Neural cell (in vitro differentiated cells): ENCODE results near the gene FAM107B. TPM values are rescaled to one million over a fixed set of nuclear protein-coding genes. Genes with fewer than 3 reads are reported as not detected.

Source experiments
- H2AFZ ChIP-seq: fragments of 200-600, 300-800 bp; sonication (generic), shearing (Covaris generic); 2 replicates; pipeline ENCODE4 v1.6.0; 2014; ENCODE audit warnings: low read depth, mild to moderate bottlenecking, antibody characterized with exemption, low read length, moderate library complexity
- H3F3A ChIP-seq: fragments of 200-600 bp; shearing (Covaris generic); 2 replicates; pipeline ENCODE4 v1.6.1; 2016; ENCODE audit warnings: mild to moderate bottlenecking, moderate library complexity, mixed read lengths, antibody characterized with exemption, low read length; ENCODE audit not compliant: insufficient read depth, poor library complexity, severe bottlenecking
- H3K27ac ChIP-seq: fragments of 200-600, 300-800 bp; sonication (generic), shearing (Covaris generic); 2 replicates; pipeline ENCODE4 v1.5.1; 2014; ENCODE audit warnings: mild to moderate bottlenecking, low read length, moderate library complexity
- H3K27me3 ChIP-seq: fragments of 300-800, 200-600 bp; sonication (generic), shearing (Covaris generic); 2 replicates; pipeline ENCODE4 v1.6.0; 2014; ENCODE audit warnings: mild to moderate bottlenecking, low read depth, low read length, moderate library complexity; ENCODE audit not compliant: insufficient read depth
- H3K36me3 ChIP-seq: fragments of 300-800, 200-600 bp; sonication (generic), shearing (Covaris generic); 2 replicates; pipeline ENCODE4 v1.5.1; 2014; ENCODE audit warnings: mild to moderate bottlenecking, antibody characterized with exemption, low read length, moderate library complexity; ENCODE audit not compliant: insufficient read depth
- H3K4me2 ChIP-seq: fragments of 300-800, 200-600 bp; sonication (generic), shearing (Covaris generic); 2 replicates; pipeline ENCODE4 v1.6.0; 2014; ENCODE audit warnings: mild to moderate bottlenecking, low read length
- H3K4me3 ChIP-seq: fragments of 300-800, 200-600 bp; sonication (generic), shearing (Covaris generic); 2 replicates; pipeline ENCODE4 v1.5.1; 2014; ENCODE audit warnings: mild to moderate bottlenecking, low read length, moderate library complexity
- H3K79me2 ChIP-seq: fragments of 200-600 bp; shearing (Covaris generic); replicated peaks from 2 replicates; pipeline ENCODE4 v1.6.0; 2014; ENCODE audit warnings: mild to moderate bottlenecking, low read length, moderate library complexity; ENCODE audit not compliant: insufficient read depth
- H3K9ac ChIP-seq: fragments of 300-800, 200-600 bp; sonication (generic), shearing (Covaris generic); 2 replicates; pipeline ENCODE4 v1.6.1; 2016; ENCODE audit warnings: mild to moderate bottlenecking, low read length, mixed read lengths
- H3K9me2 ChIP-seq: fragments of 200-600 bp; shearing (Covaris generic); 2 replicates; pipeline ENCODE4 v1.6.1; 2016; ENCODE audit warnings: mild to moderate bottlenecking, low read length, mixed read lengths; ENCODE audit not compliant: insufficient read depth
- H3K9me3 ChIP-seq: fragments of 200-600, 300-800 bp; sonication (generic), shearing (Covaris generic); 2 replicates; pipeline ENCODE4 v1.6.1; 2016; ENCODE audit warnings: mild to moderate bottlenecking, mixed run types, low read length, moderate library complexity, mixed read lengths
- H4K20me1 ChIP-seq: fragments of 200-600 bp; shearing (Covaris generic); 2 replicates; pipeline ENCODE4 v1.6.1; 2016; ENCODE audit warnings: mild to moderate bottlenecking, mixed run types; ENCODE audit not compliant: insufficient read depth
- EP300 ChIP-seq: fragments of 450-650 bp; conservative IDR thresholded peaks from 2 replicates; pipeline ENCODE4 v1.6.1; 2014; ENCODE audit warnings: antibody characterized with exemption, mild to moderate bottlenecking, moderate library complexity; ENCODE audit not compliant: poor library complexity, severe bottlenecking
- EZH2 ChIP-seq: fragments of 200-600, 300-800 bp; shearing (Covaris generic), sonication (generic); IDR thresholded peaks from 2 replicates; pipeline ENCODE4 v1.6.1; 2014; ENCODE audit warnings: antibody characterized with exemption, low read length, borderline replicate concordance, mild to moderate bottlenecking; ENCODE audit not compliant: insufficient read depth, poor library complexity, severe bottlenecking
- MXI1 ChIP-seq: fragments of 450-650 bp; conservative IDR thresholded peaks from 2 replicates; pipeline ENCODE4 v1.6.1; 2014; ENCODE audit warnings: antibody characterized with exemption, mild to moderate bottlenecking; ENCODE audit not compliant: poor library complexity, severe bottlenecking
- POLR2AphosphoS5 ChIP-seq: IDR thresholded peaks from 2 replicates; pipeline ENCODE4 v1.6.1; 2012
- RAD21 ChIP-seq: fragments of 450-650 bp; conservative IDR thresholded peaks from 2 replicates; pipeline ENCODE4 v1.6.1; 2014; ENCODE audit warnings: antibody characterized with exemption, mild to moderate bottlenecking, moderate library complexity
- REST ChIP-seq: IDR thresholded peaks from 2 replicates; pipeline ENCODE4 v1.6.1; 2012; ENCODE audit warnings: borderline replicate concordance
- SMC3 ChIP-seq: fragments of 450-650 bp; conservative IDR thresholded peaks from 2 replicates; pipeline ENCODE4 v1.6.1; 2014; ENCODE audit warnings: antibody characterized with exemption, mild to moderate bottlenecking, moderate library complexity; ENCODE audit not compliant: poor library complexity
- TAF1 ChIP-seq: IDR thresholded peaks from 2 replicates; pipeline ENCODE4 v1.6.1; 2012; ENCODE audit warnings: low read depth
- polyA plus RNA-seq: library from polyadenylated mRNA; depleted of rRNA; stranded (reverse); fragments of >200 nt; gene quantifications from 2 replicates; pipeline ENCODE4 v1.2.3, GENCODE V29; 2014
- TF ChIP-seq, protein P1 (sequence below): fragments of 450-650 bp; IDR thresholded peaks from 2 replicates; pipeline ENCODE4 v1.5.1; 2014; ENCODE audit warnings: antibody characterized with exemption, mild to moderate bottlenecking, moderate library complexity; ENCODE audit not compliant: poor library complexity, severe bottlenecking

Gene FAM107B
- polyA plus RNA-seq, 1 donor from 2014 or later, result 106 TPM

- no peak overlapping the region for H3K4me3 ChIP-seq
- H3K9me3 ChIP-seq, result no peaks in the 10 kb centered on the region
- no peaks in the 10 kb centered on the region for H3K36me3 ChIP-seq
- no peak overlapping the region for H3K9ac ChIP-seq
- no peaks in the 10 kb centered on the region for H4K20me1 ChIP-seq
- no peak overlapping the region for H3K27ac ChIP-seq
- H3K9me2 ChIP-seq, result no peaks in the 10 kb centered on the region
- TF ChIP-seq EZH2 (no peak), MXI1 (no peak), RAD21 (no peak), TAF1 (no peak), EP300 (no peak), REST (no peak), SMC3 (no peak)
- TF ChIP-seq, protein P1, sequence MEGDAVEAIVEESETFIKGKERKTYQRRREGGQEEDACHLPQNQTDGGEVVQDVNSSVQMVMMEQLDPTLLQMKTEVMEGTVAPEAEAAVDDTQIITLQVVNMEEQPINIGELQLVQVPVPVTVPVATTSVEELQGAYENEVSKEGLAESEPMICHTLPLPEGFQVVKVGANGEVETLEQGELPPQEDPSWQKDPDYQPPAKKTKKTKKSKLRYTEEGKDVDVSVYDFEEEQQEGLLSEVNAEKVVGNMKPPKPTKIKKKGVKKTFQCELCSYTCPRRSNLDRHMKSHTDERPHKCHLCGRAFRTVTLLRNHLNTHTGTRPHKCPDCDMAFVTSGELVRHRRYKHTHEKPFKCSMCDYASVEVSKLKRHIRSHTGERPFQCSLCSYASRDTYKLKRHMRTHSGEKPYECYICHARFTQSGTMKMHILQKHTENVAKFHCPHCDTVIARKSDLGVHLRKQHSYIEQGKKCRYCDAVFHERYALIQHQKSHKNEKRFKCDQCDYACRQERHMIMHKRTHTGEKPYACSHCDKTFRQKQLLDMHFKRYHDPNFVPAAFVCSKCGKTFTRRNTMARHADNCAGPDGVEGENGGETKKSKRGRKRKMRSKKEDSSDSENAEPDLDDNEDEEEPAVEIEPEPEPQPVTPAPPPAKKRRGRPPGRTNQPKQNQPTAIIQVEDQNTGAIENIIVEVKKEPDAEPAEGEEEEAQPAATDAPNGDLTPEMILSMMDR, result no peak
- no peaks in the 10 kb centered on the region for H3F3A ChIP-seq
- no peaks in the 10 kb centered on the region for H3K79me2 ChIP-seq
- no peaks in the 10 kb centered on the region for H3K27me3 ChIP-seq
- H3K4me2 ChIP-seq, result no peak overlapping the region
- H2AFZ ChIP-seq, result no peak overlapping the region
Measured at GRCh38 chr10:14773551-14774213, 1.0 kb downstream of the FAM107B start.

DNA sequence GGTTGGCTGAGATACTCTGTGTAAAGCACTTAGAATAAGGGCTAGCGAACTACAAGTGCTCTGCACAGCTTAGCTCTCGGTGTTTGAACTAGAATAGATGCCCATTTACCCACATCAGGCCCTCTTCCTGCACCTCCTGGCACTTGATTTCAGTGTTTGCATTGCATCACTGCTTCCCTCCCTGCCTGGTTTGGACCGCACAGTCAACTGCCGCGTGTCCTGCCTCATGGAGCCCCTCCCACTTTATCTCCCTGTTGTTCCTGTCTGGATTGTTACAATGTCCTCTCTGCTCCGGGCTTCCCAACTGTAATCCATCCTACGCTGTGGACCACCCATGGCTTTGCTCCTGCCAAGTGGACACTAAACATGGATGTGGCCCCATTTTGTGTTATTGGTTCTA is 2.3 kb downstream of the FAM107B start:
- Histone ChIP-seq H3F3A (no peaks in the 10 kb centered on the region), H3K36me3 (no peaks in the 10 kb centered on the region), H3K9me3 (no peaks in the 10 kb centered on the region), H3K27me3 (no peaks in the 10 kb centered on the region), H3K9ac (no peak overlapping the region), H4K20me1 (no peaks in the 10 kb centered on the region), H2AFZ (no peak overlapping the region), H3K4me3 (no peak overlapping the region), H3K79me2 (no peaks in the 10 kb centered on the region), H3K9me2 (no peaks in the 10 kb centered on the region), H3K4me2 (no peak overlapping the region), H3K27ac (no peak overlapping the region)
- TF ChIP-seq MXI1 (no peak), RAD21 (no peak)

GRCh38 chr10:14770927-14771326 is 3.8 kb downstream of the FAM107B start:
- Histone ChIP-seq H3K36me3 (no peaks in the 10 kb centered on the region), H3K4me3 (no peak overlapping the region), H3K27ac (no peak overlapping the region), H2AFZ (no peak overlapping the region), H3K4me2 (no peak overlapping the region), H3K9ac (no peak overlapping the region), H3K27me3 (no peaks in the 10 kb centered on the region), H3F3A (no peaks in the 10 kb centered on the region), H3K79me2 (no peaks in the 10 kb centered on the region), H3K9me3 (no peaks in the 10 kb centered on the region), H4K20me1 (no peaks in the 10 kb centered on the region), H3K9me2 (no peaks in the 10 kb centered on the region)
- TF ChIP-seq, protein P1, result no peak
- no peak for TF ChIP-seq TAF1
- TF ChIP-seq RAD21, result no peak
- TF ChIP-seq EZH2, result no peak
- no peak for TF ChIP-seq EP300
- no peak for TF ChIP-seq POLR2AphosphoS5
- TF ChIP-seq REST, result no peak
- TF ChIP-seq MXI1, result no peak
- TF ChIP-seq SMC3, result no peak
